GM23338 (cell line): Measurements from ENCODE around the gene COL5A2. TPM values are rescaled to one million over a fixed set of nuclear protein-coding genes. Genes with fewer than 3 reads are reported as not detected.

Source experiments
- ATAC-seq: fragments of 200-7000 bp; cut with Tn5 transposase; 3 replicates; pipeline ENCODE4 v1.9.1; 2020
- DNase-seq: peaks from one replicate; pipeline ENCODE4 v3.0.0-alpha.2; 2015; ENCODE audit warnings: low spot score
- H2AFZ ChIP-seq: fragments of 200-600 bp; sonication (generic); 2 replicates; pipeline ENCODE4 v1.8.0; 2016; ENCODE audit warnings: antibody characterized with exemption, mild to moderate bottlenecking, moderate library complexity
- H3F3A ChIP-seq: fragments of 200-600 bp; sonication (generic); replicated peaks from 2 replicates; pipeline ENCODE4 v1.8.0; 2017; ENCODE audit warnings: antibody characterized with exemption, mixed run types, low read depth
- H3K27ac ChIP-seq: fragments of 200-600 bp; sonication (generic); 2 replicates; pipeline ENCODE4 v1.6.1; 2016; ENCODE audit warnings: low read depth
- H3K27me3 ChIP-seq: fragments of 200-600 bp; sonication (generic); 2 replicates; pipeline ENCODE4 v1.8.0; 2016; ENCODE audit warnings: mild to moderate bottlenecking, mixed run types, moderate library complexity; ENCODE audit not compliant: insufficient read depth
- H3K36me3 ChIP-seq: fragments of 200-600 bp; sonication (generic); 2 replicates; pipeline ENCODE4 v1.8.0; 2016; ENCODE audit warnings: mild to moderate bottlenecking; ENCODE audit not compliant: insufficient read depth
- H3K4me1 ChIP-seq: fragments of 200-600 bp; sonication (generic); 2 replicates; pipeline ENCODE4 v1.8.0; 2016; ENCODE audit warnings: mild to moderate bottlenecking, moderate library complexity; ENCODE audit not compliant: insufficient read depth
- H3K4me2 ChIP-seq: fragments of 200-600 bp; sonication (generic); 2 replicates; pipeline ENCODE4 v1.7.1; 2017; ENCODE audit warnings: mixed run types
- H3K4me3 ChIP-seq: fragments of 200-600 bp; sonication (generic); 2 replicates; pipeline ENCODE4 v1.6.1; 2016; ENCODE audit warnings: mixed run types
- H3K79me2 ChIP-seq: fragments of 200-600 bp; sonication (generic); replicated peaks from 2 replicates; pipeline ENCODE4 v1.8.0; 2017; ENCODE audit warnings: mild to moderate bottlenecking; ENCODE audit not compliant: insufficient read depth
- H3K9me2 ChIP-seq: fragments of 200-600 bp; sonication (generic); 2 replicates; pipeline ENCODE4 v1.8.0; 2017; ENCODE audit not compliant: insufficient read depth
- H4K20me1 ChIP-seq: fragments of 200-600 bp; sonication (generic); replicated peaks from 2 replicates; pipeline ENCODE4 v1.8.0; 2017; ENCODE audit warnings: mild to moderate bottlenecking; ENCODE audit not compliant: insufficient read depth
- H3K27ac Mint-ChIP-seq: 2 replicates; pipeline ENCODE4 v1.8.0; 2020; ENCODE audit warnings: inconsistent platforms, mild to moderate bottlenecking, moderate library complexity, mixed read lengths
- H3K27me3 Mint-ChIP-seq: 3 replicates; pipeline ENCODE4 v1.8.0; 2022; ENCODE audit warnings: low read depth, mild to moderate bottlenecking, moderate library complexity, mixed read lengths, inconsistent platforms; ENCODE audit not compliant: insufficient read depth, poor library complexity
- H3K36me3 Mint-ChIP-seq: 3 replicates; pipeline ENCODE4 v1.8.0; 2021; ENCODE audit warnings: low read depth, mild to moderate bottlenecking, inconsistent platforms, moderate library complexity, mixed read lengths
- H3K4me1 Mint-ChIP-seq: 3 replicates; pipeline ENCODE4 v1.8.0; 2020; ENCODE audit warnings: mild to moderate bottlenecking, inconsistent platforms, mixed read lengths
- H3K4me3 Mint-ChIP-seq: 3 replicates; pipeline ENCODE4 v1.8.0; 2021; ENCODE audit warnings: moderate library complexity, mild to moderate bottlenecking, inconsistent platforms, mixed read lengths
- H3K9me3 Mint-ChIP-seq: 3 replicates; pipeline ENCODE4 v1.8.0; 2020; ENCODE audit warnings: moderate library complexity, mild to moderate bottlenecking, inconsistent platforms, mixed read lengths
- CREB1 ChIP-seq: fragments of 250-450 bp; sonication (Bioruptor Pico); IDR thresholded peaks from 2 replicates; pipeline ENCODE4 v1.5.0; 2020; ENCODE audit warnings: low read depth, mild to moderate bottlenecking, moderate library complexity
- ETS1 ChIP-seq: IDR thresholded peaks from 2 replicates; pipeline ENCODE4 v1.6.1; 2016; ENCODE audit warnings: antibody characterized with exemption
- EZH2 ChIP-seq: fragments of 200-600 bp; sonication (generic); IDR thresholded peaks from one replicate; pipeline ENCODE4 v1.8.0; 2017; ENCODE audit warnings: antibody characterized with exemption, mild to moderate bottlenecking, low read depth; ENCODE audit not compliant: unreplicated experiment
- EZH2phosphoT487 ChIP-seq: fragments of 200-600 bp; sonication (generic); IDR thresholded peaks from one replicate; pipeline ENCODE4 v1.8.1; 2018; ENCODE audit warnings: antibody characterized with exemption; ENCODE audit not compliant: unreplicated experiment
- POLR2AphosphoS5 ChIP-seq: IDR thresholded peaks from 2 replicates; pipeline ENCODE4 v1.6.1; 2016; ENCODE audit warnings: antibody characterized with exemption, low read depth
- REST ChIP-seq: IDR thresholded peaks from one replicate; pipeline ENCODE4 v1.6.1; 2018; ENCODE audit warnings: antibody characterized with exemption; ENCODE audit not compliant: unreplicated experiment
- ZNF331 ChIP-seq: fragments of 250-450 bp; sonication (Bioruptor Pico); IDR thresholded peaks from 2 replicates; pipeline ENCODE4 v1.5.0; 2020; ENCODE audit warnings: low read depth, mild to moderate bottlenecking, moderate library complexity
- ZNF462 ChIP-seq: fragments of 250-450 bp; sonication (Bioruptor Pico); IDR thresholded peaks from 2 replicates; pipeline ENCODE4 v1.5.0; 2020; ENCODE audit warnings: mild to moderate bottlenecking, moderate library complexity
- polyA plus RNA-seq: library from polyadenylated mRNA; unstranded; fragments of >200 nt; fragmentation: Nextera tagmentation; extraction: Ambion mirVana; gene quantifications from 2 replicates; pipeline ENCODE4 v1.2.1, GENCODE V29; 2016
- total RNA-seq: library from RNA; depleted of rRNA; stranded (reverse); fragments of >200 nt; shearing (Covaris generic); gene quantifications from 2 replicates; pipeline ENCODE4 v1.2.3, GENCODE V29; 2014

COL5A2 gene
- total and polyA plus RNA-seq, 2 experiments from 2014 or later, result 6.7 to 19.7 TPM

- TF ChIP-seq POLR2AphosphoS5, result no peak
- no peak for TF ChIP-seq EZH2
- TF ChIP-seq EZH2phosphoT487, result no peak
- no peak for TF ChIP-seq CREB1
- TF ChIP-seq ZNF331, result no peak
- no peak for TF ChIP-seq ZNF462 (CRISPR knock-in tag)
- no peak for TF ChIP-seq ETS1
- no peak for TF ChIP-seq REST
- H3K79me2 ChIP-seq, result no peaks in the 10 kb centered on the region
- H3K9me2 ChIP-seq, result no peaks in the 10 kb centered on the region
- no peak overlapping the region for H3K4me2 ChIP-seq
- H3K4me1 Mint-ChIP-seq, result peaks cover 8% of the 10 kb centered on the region; the same call in 2 of the 3 replicates
- H3K36me3 ChIP-seq, result no peaks in the 10 kb centered on the region
- no peaks in the 10 kb centered on the region for H3K27me3 ChIP-seq
- H2AFZ ChIP-seq, result no peak overlapping the region
- 0 out of 2 replicates have a peak overlapping the region, but pooled peaks have one; percentile 23 for H3K27ac Mint-ChIP-seq
- DNase-seq, result no peak
- no peaks in the 10 kb centered on the region for H3K4me1 ChIP-seq
- H3K4me3 Mint-ChIP-seq, result no peak overlapping the region
- no peak overlapping the region for H3K4me3 ChIP-seq
- ATAC-seq, result no peak
- no peaks in the 10 kb centered on the region for H3K9me3 Mint-ChIP-seq
- no peak overlapping the region for H3K27ac ChIP-seq
- no peaks in the 10 kb centered on the region for H3K36me3 Mint-ChIP-seq
- H4K20me1 ChIP-seq, result no peaks in the 10 kb centered on the region
- peaks cover 1% of the 10 kb centered on the region for H3K27me3 Mint-ChIP-seq
- no peaks in the 10 kb centered on the region for H3F3A ChIP-seq
These were observed 25.9 kb downstream of the COL5A2 start for GRCh38 chr2:189153619-189154018.
